K562 (cell line): ENCODE results near the gene ANOS1.

Experiments used
- ADNP ChIP-seq: fragments of 200-800 bp; sonication (Bioruptor generic); IDR thresholded peaks from 2 replicates; pipeline ENCODE4 v1.6.1; 2016; ENCODE audit warnings: missing genetic modification characterization, missing compliant biosample characterization
- CEBPB ChIP-seq: fragments of 450-650 bp; IDR thresholded peaks from 2 replicates; pipeline ENCODE4 v1.6.1; 2016; ENCODE audit warnings: missing genetic modification characterization, missing compliant biosample characterization
- CTCF ChIP-seq, 3 experiments: IDR thresholded peaks in 2 of 3; conservative IDR thresholded peaks in 1 of 3; 2 replicates each; pipeline ENCODE4 v1.5.1; 2011 to 2012; ENCODE audit warnings: low read length in 3 of 3, mild to moderate bottlenecking in 3 of 3, control low read depth in 2 of 3, improper control_type of control experiment in 1 of 3, inconsistent platforms in 1 of 3, low read depth in 1 of 3, mixed read lengths in 1 of 3, moderate library complexity in 1 of 3; ENCODE audit not compliant: insufficient read depth in 2 of 3
- HCFC1 ChIP-seq: IDR thresholded peaks from 2 replicates; pipeline ENCODE4 v1.6.1; 2012; ENCODE audit warnings: low read depth, low read length, improper control_type of control experiment
- JUN ChIP-seq, 2 experiments: sonication (generic) in 1 of 2; formaldehyde crosslinking in 1 of 2; IDR thresholded peaks; 2 replicates each; pipeline versions ENCODE4 v1.6.1 to v1.8.0; 2012 to 2022; ENCODE audit warnings: borderline replicate concordance in 2 of 2, mild to moderate bottlenecking in 2 of 2, improper control_type of control experiment in 1 of 2, low read depth in 1 of 2, low read length in 1 of 2, missing genetic modification reagents in 1 of 2
- PHF21A ChIP-seq: fragments of 450-650 bp; IDR thresholded peaks from 2 replicates; pipeline ENCODE4 v1.6.1; 2017; ENCODE audit warnings: low read depth, borderline replicate concordance
- RAD51 ChIP-seq: fragments of 450-650 bp; IDR thresholded peaks from 2 replicates; pipeline ENCODE4 v1.7.1; 2016; ENCODE audit warnings: low read depth, mild to moderate bottlenecking, borderline replicate concordance
- RNF2 ChIP-seq: sonication (generic); IDR thresholded peaks from 2 replicates; pipeline ENCODE4 v1.6.1; 2016
- SMAD3 ChIP-seq: fragments of 450-650 bp; formaldehyde crosslinking; conservative IDR thresholded peaks from 2 replicates; pipeline ENCODE4 v1.4.0; 2020; ENCODE audit warnings: mild to moderate bottlenecking
- USF2 ChIP-seq: sonication (generic); formaldehyde crosslinking; IDR thresholded peaks from 2 replicates; pipeline ENCODE4 v1.5.0; 2020; ENCODE audit warnings: missing genetic modification reagents

- TF ChIP-seq PHF21A, result no peak
- TF ChIP-seq RNF2, result no peak
- TF ChIP-seq USF2 (CRISPR knock-in tag), result no peak
- TF ChIP-seq CEBPB (tag), result no peak
- no peak for TF ChIP-seq SMAD3
- no peak for TF ChIP-seq RAD51
- TF ChIP-seq JUN (IDR thresholded peaks at IDR 0.05; ENCODE audit: borderline replicate concordance, low read depth, low read length), result no peak
- no peak for TF ChIP-seq JUN (CRISPR knock-in tag; IDR thresholded peaks at IDR 0.05; ENCODE audit: borderline replicate concordance)
- TF ChIP-seq CTCF (IDR thresholded peaks at IDR 0.05 in 2 of 3, conservative IDR thresholded peaks at IDR 0.05 in 1 of 3; ENCODE audit: insufficient read depth in 2 of 3, low read depth in 1 of 3, low read length in 3 of 3), result no peak
- TF ChIP-seq ADNP (tag), result no peak
- no peak for TF ChIP-seq HCFC1
These were observed 58.7 kb downstream of the ANOS1 start for GRCh38 chrX:8673201-8673600.
